GM10248 (cell line): Measurements from ENCODE around the gene NCAN.

Experiments
- CTCF ChIA-PET: fragments of 300-600 bp; sonication (Branson Sonifier 250); formaldehyde crosslinking; extraction: SDS; loops from one replicate; lab custom pipeline; 2021; ENCODE audit warnings: antibody characterized with exemption; lab: Yijun Ruan, JAX
- POLR2A ChIA-PET: fragments of 350-650 bp; sonication (Branson Sonifier 250); formaldehyde crosslinking; extraction: SDS; loops from one replicate; lab custom pipeline; 2020; ENCODE audit warnings: antibody characterized with exemption; lab: Yijun Ruan, JAX
- DNase-seq: peaks from one replicate; pipeline ENCODE4 v3.0.0; 2012; ENCODE audit errors: extremely low spot score
- CTCF ChIP-seq: IDR thresholded peaks from 2 replicates; pipeline ENCODE4 v1.5.1; 2012; ENCODE audit warnings: mild to moderate bottlenecking, low read depth; ENCODE audit errors: extremely low read depth, missing control alignments, control extremely low read depth

NCAN gene

GRCh38 chr19:19274716-19275565 is 63.2 kb downstream of the NCAN start:
- ChIA-PET POLR2A (interaction anchor here (0.5 kb wide), 1 partner anchor 718 kb away, joined by 3 read pairs; no protein-coding TSS in a partner anchor), CTCF (no interaction called here)
- TF ChIP-seq CTCF: no peak
- DNase-seq: no peak

GRCh38 chr19:19276386-19276785 is 64.6 kb downstream of the NCAN start:
- POLR2A ChIA-PET: no interaction called here

GRCh38 chr19:19276851-19277250 is 65.1 kb downstream of the NCAN start:
- CTCF ChIA-PET: no interaction called here
- POLR2A ChIA-PET: no interaction called here
- no peak for TF ChIP-seq CTCF
- no peak for DNase-seq

More at GRCh38 chr19:19276386-19276785, 64.6 kb downstream of the NCAN start:
- CTCF ChIA-PET: no interaction called here
- TF ChIP-seq CTCF: no peak
- no peak for DNase-seq

- DNase-seq: no peak
- POLR2A ChIA-PET: no interaction called here
- CTCF ChIA-PET: no interaction called here
- TF ChIP-seq CTCF: no peak
Measured at GRCh38 chr19:19278315-19278714, 66.6 kb downstream of the NCAN start.

GRCh38 chr19:19279062-19279612 is 67.4 kb downstream of the NCAN start:
- CTCF ChIA-PET: no interaction called here

GRCh38 chr19:19279853-19280252 is 68.1 kb downstream of the NCAN start:
- ChIA-PET CTCF (no interaction called here), POLR2A (no interaction called here)
- DNase-seq: no peak
- no peak for TF ChIP-seq CTCF

More at GRCh38 chr19:19279062-19279612, 67.4 kb downstream of the NCAN start:
- POLR2A ChIA-PET: no interaction called here
- DNase-seq: no peak
- TF ChIP-seq CTCF: no peak
